Activated CD4-positive, alpha-beta memory T cell treated with anti-CD3 and anti-CD28 coated beads, Interleukin-2, amount 10 ng/mL, durations not matched to agents 7 days and 5 days (primary cell): ENCODE data around the gene DGUOK. TPM values are rescaled to one million over a fixed set of nuclear protein-coding genes. Genes with fewer than 3 reads are reported as not detected.

Experiments
- CTCF ChIA-PET: fragments of 350-600 bp; sonication (Branson Sonifier 250); formaldehyde crosslinking; loops from one replicate; lab custom pipeline; 2021; ENCODE audit warnings: antibody characterized with exemption, inconsistent platforms; lab: Charles Lee
- POLR2A ChIA-PET: fragments of 350-600 bp; sonication (Branson Sonifier 250); formaldehyde crosslinking; loops from one replicate; lab custom pipeline; 2021; ENCODE audit warnings: antibody characterized with exemption; lab: Charles Lee
- DNase-seq: peaks from one replicate; pipeline ENCODE4 v3.0.0-alpha.2; 2020
- H3K27ac Mint-ChIP-seq: one replicate; pipeline ENCODE4 v1.8.0; 2021; ENCODE audit warnings: mild to moderate bottlenecking, mixed read lengths
- H3K27me3 Mint-ChIP-seq: one replicate; pipeline ENCODE4 v1.8.0; 2021; ENCODE audit warnings: mixed read lengths
- H3K36me3 Mint-ChIP-seq: one replicate; pipeline ENCODE4 v1.8.0; 2021; ENCODE audit warnings: low read depth, mixed read lengths
- H3K4me1 Mint-ChIP-seq: one replicate; pipeline ENCODE4 v1.8.0; 2021; ENCODE audit warnings: mixed read lengths
- H3K4me3 Mint-ChIP-seq: one replicate; pipeline ENCODE4 v1.8.0; 2021; ENCODE audit warnings: mild to moderate bottlenecking, mixed read lengths
- H3K9me3 Mint-ChIP-seq: one replicate; pipeline ENCODE4 v1.8.0; 2021; ENCODE audit warnings: mixed read lengths
- total RNA-seq, 2 experiments: library from RNA; stranded (reverse); gene quantifications; one replicate each; pipeline ENCODE4 v1.2.3, GENCODE V29; 2021

The DGUOK gene
- total RNA-seq, 2 experiments from 2014 or later: 75.6 to 76.3 TPM

- H3K4me1 Mint-ChIP-seq: peaks cover 35% of the 10 kb centered on the region
These were observed 42.7 kb downstream of the DGUOK start for GRCh38 chr2:73969356-73969755.

DNA sequence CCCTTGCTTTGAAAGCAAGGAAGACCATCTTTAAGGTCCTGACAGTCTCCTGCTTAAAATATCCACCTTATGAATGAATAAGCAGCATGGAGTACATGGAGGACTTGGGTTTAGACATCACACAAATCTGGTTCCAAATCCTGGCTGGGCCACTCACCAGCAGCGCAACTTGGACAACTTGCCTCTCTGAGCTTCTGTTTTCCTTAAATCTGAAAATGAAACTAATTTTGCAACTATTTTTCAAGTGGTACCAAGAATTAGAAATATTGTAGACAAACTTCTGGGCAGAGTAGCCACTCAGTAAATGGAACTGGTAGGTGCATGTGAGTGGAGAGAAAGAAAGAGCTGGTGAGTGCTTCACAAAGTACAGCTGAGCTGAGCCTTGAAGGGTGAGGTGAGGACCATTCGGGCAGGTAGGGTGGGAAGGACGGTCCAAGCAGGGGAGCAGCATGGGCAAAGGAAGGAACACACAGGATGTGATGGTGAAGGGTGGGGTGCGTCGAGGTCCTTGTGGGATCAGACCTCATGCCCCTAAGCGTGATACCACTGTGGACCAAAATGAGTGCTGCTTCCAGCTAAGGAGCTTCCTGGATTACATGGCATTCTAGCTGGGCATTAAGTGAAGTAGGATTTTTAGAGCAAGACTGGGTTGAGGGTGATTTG is 43.6 kb downstream of the DGUOK start:
- ChIA-PET CTCF (interaction anchor here (1.0 to 2.0 kb wide), 5 partner anchors 17 to 146 kb away, joined by 3 to 10 read pairs (median 4); no protein-coding TSS in a partner anchor), POLR2A (interaction anchor here (0.8 to 3.0 kb wide), 13 partner anchors 10 to 229 kb away, joined by 3 to 19 read pairs (median 3); partner anchors contain the start of genes DGUOK and MOB1A)
- Mint-ChIP-seq H3K4me3 (peak overlapping the region; percentile 23), H3K36me3 (no peaks in the 10 kb centered on the region), H3K27ac (peak overlapping the region; percentile 69), H3K4me1 (peaks cover 28% of the 10 kb centered on the region), H3K9me3 (no peaks in the 10 kb centered on the region), H3K27me3 (peaks cover 2% of the 10 kb centered on the region)
- DNase-seq: no peak

More at GRCh38 chr2:73969356-73969755, 42.7 kb downstream of the DGUOK start:
- Mint-ChIP-seq H3K4me3 (no peak overlapping the region), H3K36me3 (no peaks in the 10 kb centered on the region), H3K9me3 (no peaks in the 10 kb centered on the region), H3K27me3 (peaks cover 2% of the 10 kb centered on the region), H3K27ac (no peak overlapping the region)
- no peak for DNase-seq
- ChIA-PET POLR2A (interaction anchor here (0.9 to 2.4 kb wide), 5 partner anchors 11 to 209 kb away, joined by 3 to 14 read pairs (median 4); partner anchors contain the start of gene MOB1A), CTCF (interaction anchor here (0.6 to 2.0 kb wide), 3 partner anchors 18 to 211 kb away, joined by 3 to 10 read pairs (median 3); no protein-coding TSS in a partner anchor)

DNA sequence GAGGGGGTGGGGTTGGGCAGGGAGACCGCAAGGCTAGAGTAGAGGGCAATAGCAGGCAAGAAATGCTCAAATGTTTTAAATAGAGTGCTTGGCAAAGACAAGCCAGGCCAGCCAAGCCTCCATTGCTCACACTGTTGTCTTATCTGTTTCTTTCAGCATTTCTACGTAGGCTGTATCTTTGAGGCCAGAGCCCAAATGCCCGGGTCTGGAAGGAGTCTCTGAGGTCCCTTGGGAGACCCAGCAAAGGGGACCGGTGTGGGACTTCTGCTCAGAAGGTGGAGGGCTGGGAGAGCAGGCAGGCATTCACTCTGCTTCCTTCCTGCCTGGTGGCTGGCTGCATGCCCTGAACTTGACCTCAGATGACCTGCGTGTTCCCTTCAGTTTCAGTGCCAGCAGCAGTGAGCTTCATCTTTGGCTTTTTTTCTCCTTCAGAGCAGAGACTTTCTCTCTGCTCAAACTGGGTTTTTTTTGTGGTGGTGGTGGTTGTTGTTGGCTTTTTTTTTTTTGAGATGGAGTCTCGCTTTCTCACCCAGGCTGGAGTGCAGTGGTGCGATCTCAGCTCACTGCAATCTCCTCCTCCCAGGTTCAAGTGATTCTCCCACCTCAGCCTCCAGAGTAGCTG is 44.3 kb downstream of the DGUOK start:
- Mint-ChIP-seq H3K4me3 (peak overlapping the region; percentile 50), H3K4me1 (peaks cover 32% of the 10 kb centered on the region), H3K27ac (peak overlapping the region; percentile 69), H3K9me3 (no peaks in the 10 kb centered on the region), H3K27me3 (peaks cover 2% of the 10 kb centered on the region), H3K36me3 (no peaks in the 10 kb centered on the region)
- ChIA-PET POLR2A (interaction anchor here (0.8 to 3.0 kb wide), 11 partner anchors 9 to 228 kb away, joined by 3 to 19 read pairs (median 4); partner anchors contain the start of genes DGUOK and MOB1A), CTCF (interaction anchor here (1.1 to 2.0 kb wide), 4 partner anchors 16 to 146 kb away, joined by 3 to 10 read pairs (median 4); no protein-coding TSS in a partner anchor)
- DNase-seq: peak; percentile 62

DNA sequence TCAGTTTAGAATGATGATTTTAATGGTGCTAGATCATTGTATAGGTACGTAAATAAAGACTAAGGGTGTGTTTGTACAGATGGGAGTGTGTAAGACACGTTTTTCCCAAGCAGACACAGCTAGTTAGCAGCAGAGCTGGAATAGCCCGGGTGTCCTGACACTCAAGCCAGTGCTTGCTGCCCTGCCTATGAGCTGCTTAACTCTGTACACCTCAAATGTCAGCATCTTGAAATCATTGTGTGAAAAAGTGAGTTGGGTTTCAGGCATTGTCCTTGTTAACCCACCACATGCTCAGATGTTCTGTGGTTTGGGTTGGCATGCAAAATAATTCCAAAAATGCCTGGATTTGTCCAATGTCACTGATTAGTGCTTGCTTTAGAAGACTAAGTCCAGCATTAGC is 45.0 kb downstream of the DGUOK start:
- no peak overlapping the region for H3K27ac Mint-ChIP-seq
- ChIA-PET POLR2A (interaction anchor here (1.0 to 3.0 kb wide), 5 partner anchors 8 to 143 kb away, joined by 3 to 19 read pairs (median 6); partner anchors contain the start of gene DGUOK), CTCF (interaction anchor here (1.4 kb wide), 2 partner anchors 22 to 63 kb away, joined by 4 to 5 read pairs; no protein-coding TSS in a partner anchor)
- H3K9me3 Mint-ChIP-seq: no peaks in the 10 kb centered on the region
- peaks cover 2% of the 10 kb centered on the region for H3K27me3 Mint-ChIP-seq
- H3K4me1 Mint-ChIP-seq: peaks cover 32% of the 10 kb centered on the region
- no peak for DNase-seq
- H3K36me3 Mint-ChIP-seq: no peaks in the 10 kb centered on the region
- H3K4me3 Mint-ChIP-seq: no peak overlapping the region

DNA sequence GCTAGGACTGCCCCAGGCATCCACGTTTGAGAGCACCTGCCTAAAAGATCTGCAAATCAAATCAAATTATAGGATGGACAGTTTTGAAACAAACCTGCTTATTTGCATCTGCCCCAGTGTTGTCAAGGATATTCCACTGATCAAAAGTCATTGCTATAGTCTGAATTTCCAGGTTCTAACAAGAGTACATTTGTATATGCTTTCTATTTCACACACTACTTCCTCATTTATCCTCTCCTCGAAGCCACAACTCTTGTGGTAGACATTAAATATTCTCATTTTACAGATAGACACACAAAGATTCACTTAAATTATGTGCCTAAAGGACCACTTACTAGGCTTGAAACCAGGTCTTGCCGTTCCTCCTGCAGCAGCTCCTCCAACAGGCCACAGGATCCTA is 46.2 kb downstream of the DGUOK start:
- H3K36me3 Mint-ChIP-seq: no peaks in the 10 kb centered on the region
- H3K9me3 Mint-ChIP-seq: no peaks in the 10 kb centered on the region
- POLR2A ChIA-PET: no interaction called here
- no peak for DNase-seq
- no peak overlapping the region for H3K4me3 Mint-ChIP-seq
- H3K27ac Mint-ChIP-seq: no peak overlapping the region
- peaks cover 36% of the 10 kb centered on the region for H3K4me1 Mint-ChIP-seq
- CTCF ChIA-PET: interaction anchor here (1.4 kb wide), 1 partner anchor 23 kb away, joined by 4 read pairs; no protein-coding TSS in a partner anchor
- peaks cover 2% of the 10 kb centered on the region for H3K27me3 Mint-ChIP-seq

- Mint-ChIP-seq H3K27me3 (peaks cover 1% of the 10 kb centered on the region), H3K9me3 (no peaks in the 10 kb centered on the region), H3K27ac (no peak overlapping the region), H3K4me3 (no peak overlapping the region), H3K4me1 (peaks cover 48% of the 10 kb centered on the region), H3K36me3 (no peaks in the 10 kb centered on the region)
- ChIA-PET CTCF (interaction anchor here (1.0 kb wide), 1 partner anchor 54 kb away, joined by 3 read pairs; no protein-coding TSS in a partner anchor), POLR2A (interaction anchor here (0.7 to 2.2 kb wide), 2 partner anchors 12 to 49 kb away, joined by 3 to 7 read pairs; partner anchors contain the start of gene DGUOK)
- DNase-seq: no peak
These were observed 49.1 kb downstream of the DGUOK start for GRCh38 chr2:73975731-73976130.

GRCh38 chr2:73976803-73977202 is 50.1 kb downstream of the DGUOK start:
- Mint-ChIP-seq H3K36me3 (no peaks in the 10 kb centered on the region), H3K4me1 (peaks cover 46% of the 10 kb centered on the region), H3K9me3 (no peaks in the 10 kb centered on the region), H3K27ac (no peak overlapping the region), H3K27me3 (peaks cover 5% of the 10 kb centered on the region), H3K4me3 (no peak overlapping the region)
- no peak for DNase-seq
- ChIA-PET POLR2A (interaction anchor here (2.2 kb wide), 1 partner anchor 50 kb away, joined by 7 read pairs; the partner anchor contains the start of gene DGUOK), CTCF (no interaction called here)

DNA sequence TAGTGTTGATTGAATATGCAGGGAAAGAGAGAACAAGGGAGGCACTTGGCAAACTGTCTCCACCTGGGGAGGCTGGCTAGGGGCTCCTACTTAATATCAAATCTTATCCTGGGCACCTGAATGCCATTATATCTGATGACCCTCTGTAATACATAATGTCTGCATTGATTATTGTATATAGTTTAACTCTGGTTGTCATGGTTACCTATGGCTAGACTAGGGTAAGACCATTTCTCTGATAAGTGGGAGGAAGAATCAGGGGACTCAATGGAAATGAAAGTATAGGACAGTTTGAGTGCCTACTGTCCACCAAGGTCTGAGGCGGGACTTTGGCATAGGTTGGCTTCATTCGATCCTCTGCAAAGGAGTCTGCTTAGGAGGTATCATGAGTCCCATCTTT is 50.8 kb downstream of the DGUOK start:
- H3K27me3 Mint-ChIP-seq: peaks cover 9% of the 10 kb centered on the region
- no peak overlapping the region for H3K27ac Mint-ChIP-seq
- ChIA-PET CTCF (no interaction called here), POLR2A (no interaction called here)
- H3K36me3 Mint-ChIP-seq: no peaks in the 10 kb centered on the region
- peaks cover 46% of the 10 kb centered on the region for H3K4me1 Mint-ChIP-seq
- no peak for DNase-seq
- H3K4me3 Mint-ChIP-seq: no peak overlapping the region
- no peaks in the 10 kb centered on the region for H3K9me3 Mint-ChIP-seq

- ChIA-PET POLR2A (interaction anchor here (0.6 to 2.9 kb wide), 5 partner anchors 9 to 58 kb away, joined by 3 to 14 read pairs (median 7); no protein-coding TSS in a partner anchor), CTCF (interaction anchor here (1.3 to 1.5 kb wide), 2 partner anchors 155 to 168 kb away, joined by 3 read pairs; no protein-coding TSS in a partner anchor)
- H3K4me1 Mint-ChIP-seq: peaks cover 49% of the 10 kb centered on the region
- no peaks in the 10 kb centered on the region for H3K36me3 Mint-ChIP-seq
- no peaks in the 10 kb centered on the region for H3K9me3 Mint-ChIP-seq
- DNase-seq: peak; percentile 55
- peak overlapping the region; percentile 55 for H3K27ac Mint-ChIP-seq
- peak overlapping the region; percentile 6 for H3K4me3 Mint-ChIP-seq
- peaks cover 19% of the 10 kb centered on the region for H3K27me3 Mint-ChIP-seq
These were observed 52.3 kb downstream of the DGUOK start for GRCh38 chr2:73979021-73979420.

GRCh38 chr2:73979686-73980085 is 53.0 kb downstream of the DGUOK start:
- no peak for DNase-seq
- ChIA-PET POLR2A (interaction anchor here (0.6 to 2.9 kb wide), 7 partner anchors 8 to 223 kb away, joined by 3 to 14 read pairs (median 5); no protein-coding TSS in a partner anchor), CTCF (interaction anchor here (0.8 to 1.5 kb wide), 3 partner anchors 141 to 168 kb away, joined by 3 read pairs; no protein-coding TSS in a partner anchor)
- Mint-ChIP-seq H3K27me3 (peaks cover 19% of the 10 kb centered on the region), H3K4me3 (peak overlapping the region; percentile 6), H3K27ac (no peak overlapping the region), H3K36me3 (no peaks in the 10 kb centered on the region), H3K4me1 (peaks cover 49% of the 10 kb centered on the region), H3K9me3 (no peaks in the 10 kb centered on the region)

DNA sequence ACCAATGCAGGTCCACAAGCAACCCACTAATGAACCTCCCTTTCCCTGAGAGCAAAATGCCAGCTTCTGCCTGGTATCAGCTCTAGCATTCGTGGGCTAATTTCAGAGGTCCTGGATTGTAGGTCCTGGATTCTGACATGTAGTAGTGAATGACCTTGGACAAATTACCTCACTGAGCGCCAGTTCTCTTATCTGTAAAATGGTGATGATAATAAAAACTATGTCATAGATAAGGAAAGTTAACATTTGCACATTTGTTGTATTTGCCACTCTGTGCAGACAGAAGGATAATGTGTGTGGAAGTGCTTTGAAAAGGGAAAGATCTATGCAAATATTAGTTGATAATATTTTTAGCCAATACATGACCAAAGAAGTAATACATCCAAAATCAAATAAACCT is 53.9 kb downstream of the DGUOK start:
- H3K4me3 Mint-ChIP-seq: peak overlapping the region; percentile 61
- H3K27me3 Mint-ChIP-seq: peaks cover 19% of the 10 kb centered on the region
- H3K36me3 Mint-ChIP-seq: no peaks in the 10 kb centered on the region
- ChIA-PET POLR2A (interaction anchor here (0.9 to 2.9 kb wide), 6 partner anchors 10 to 197 kb away, joined by 3 to 14 read pairs (median 4); no protein-coding TSS in a partner anchor), CTCF (interaction anchor here (0.7 to 0.8 kb wide), 2 partner anchors 28 to 140 kb away, joined by 3 read pairs; no protein-coding TSS in a partner anchor)
- H3K27ac Mint-ChIP-seq: no peak overlapping the region
- H3K9me3 Mint-ChIP-seq: no peaks in the 10 kb centered on the region
- H3K4me1 Mint-ChIP-seq: peaks cover 46% of the 10 kb centered on the region
- DNase-seq: no peak
